ENCODE data around the gene TCERG1L.

TCERG1L gene

DNA sequence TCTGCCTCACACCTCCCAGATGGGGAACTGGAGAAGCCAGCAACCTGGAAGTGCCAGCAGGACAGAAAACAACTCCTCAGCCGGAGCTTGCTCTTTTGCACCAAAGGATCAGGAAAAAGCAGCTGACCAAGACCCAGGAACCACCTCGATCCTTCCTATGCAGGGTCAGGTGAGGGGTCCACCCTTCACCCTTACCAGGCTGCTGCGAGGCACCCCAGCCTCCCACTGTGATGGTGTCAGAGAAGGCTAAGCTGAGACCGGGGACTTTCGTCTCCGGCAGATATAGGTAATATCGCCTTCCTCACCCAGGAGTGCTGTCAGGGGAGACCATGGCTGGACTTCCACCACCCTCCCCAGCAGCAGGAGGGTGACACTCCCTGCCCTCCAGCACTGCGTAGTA is 254.7 kb downstream of the TCERG1L start:
- DNase-seq: no peak

DNA sequence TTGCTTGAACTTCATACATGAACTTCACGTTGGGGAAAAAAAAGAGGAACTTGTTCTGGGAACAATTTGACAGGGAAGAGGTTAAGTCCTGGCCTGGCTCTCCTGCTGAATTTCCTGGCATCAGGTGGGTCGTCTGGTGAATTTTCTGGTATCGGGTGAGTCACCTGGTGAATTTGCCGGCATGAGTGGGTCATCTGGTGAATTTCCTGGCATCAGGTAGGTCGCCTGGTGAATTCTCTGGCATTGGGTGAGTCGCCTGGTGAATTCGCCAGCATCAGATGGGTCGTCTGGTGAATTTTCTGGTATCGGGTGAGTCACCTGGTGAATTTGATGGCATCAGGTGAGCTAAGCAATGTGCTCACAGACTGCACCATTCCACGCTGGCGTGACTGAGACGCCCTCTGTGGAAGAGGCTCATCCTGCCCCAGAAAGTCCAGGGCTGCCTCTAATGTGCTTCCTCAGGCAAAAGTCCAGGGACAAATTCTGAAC is 255.4 kb downstream of the TCERG1L start:
- DNase-seq: no peak

GRCh38 chr10:131055437-131055836 is 256.1 kb downstream of the TCERG1L start:
- no peak for DNase-seq

DNA sequence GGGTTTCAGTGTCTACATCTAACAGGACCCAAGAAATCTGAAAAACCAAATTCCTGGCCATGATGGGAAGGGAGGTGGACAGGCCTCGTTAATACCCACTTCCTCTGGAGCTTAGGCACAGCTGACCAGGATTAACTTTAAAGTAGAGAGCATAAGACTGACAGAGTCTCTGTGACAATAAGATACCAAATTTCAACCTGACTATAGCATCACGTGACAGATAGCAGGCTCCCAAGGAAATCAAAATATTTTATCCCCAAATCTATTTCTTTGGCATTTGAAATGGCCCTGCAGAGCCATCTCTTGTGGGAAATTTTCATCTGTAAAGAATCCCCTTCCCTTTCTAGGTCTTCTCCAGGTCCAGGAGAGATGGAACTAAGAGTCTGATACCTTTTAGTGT is 258.3 kb downstream of the TCERG1L start:
- DNase-seq: no peak

- no peak for DNase-seq
These were observed 261.3 kb downstream of the TCERG1L start for GRCh38 chr10:131050162-131050766.

- DNase-seq: no peak
These were observed 262.5 kb downstream of the TCERG1L start for GRCh38 chr10:131049016-131049415.

DNA sequence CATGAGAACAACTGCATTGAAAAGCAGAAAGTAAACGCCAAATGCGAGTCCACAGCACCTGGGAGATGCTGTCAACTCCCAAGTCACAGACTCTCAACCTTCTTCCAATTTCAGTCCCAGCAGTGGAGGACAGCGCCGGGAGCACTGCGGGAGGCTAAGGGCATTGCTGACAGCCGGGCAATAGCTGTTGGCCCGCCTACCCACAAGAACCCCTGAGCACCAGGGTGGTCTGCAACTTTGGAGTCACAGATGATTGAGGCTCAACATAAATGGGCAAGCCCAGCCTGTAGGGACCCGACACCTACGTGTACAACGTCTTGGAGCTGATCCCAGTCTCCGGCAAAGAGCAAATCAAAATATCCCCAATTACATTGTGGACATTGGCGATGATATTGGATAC is 262.9 kb downstream of the TCERG1L start:
- no peak for DNase-seq

DNA sequence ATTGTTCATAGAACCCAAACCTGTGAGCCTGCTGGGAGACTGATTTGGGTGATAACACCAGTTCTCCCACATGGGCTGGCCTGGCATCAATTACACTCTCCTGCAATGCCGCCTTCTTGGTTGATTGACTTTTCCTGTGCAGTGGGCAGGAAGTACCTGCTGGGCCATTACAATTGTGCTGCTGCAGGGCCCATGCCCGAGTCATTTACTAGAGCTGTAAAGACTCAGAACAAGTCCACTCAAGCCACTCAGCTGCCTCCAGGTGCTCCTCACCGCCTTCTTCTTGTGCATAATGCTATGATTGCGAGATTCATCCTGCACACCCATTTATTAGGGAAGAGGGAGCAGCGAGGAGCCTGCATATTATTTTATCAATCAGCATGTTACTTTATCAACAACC is 264.0 kb downstream of the TCERG1L start:
- DNase-seq: no peak

DNA sequence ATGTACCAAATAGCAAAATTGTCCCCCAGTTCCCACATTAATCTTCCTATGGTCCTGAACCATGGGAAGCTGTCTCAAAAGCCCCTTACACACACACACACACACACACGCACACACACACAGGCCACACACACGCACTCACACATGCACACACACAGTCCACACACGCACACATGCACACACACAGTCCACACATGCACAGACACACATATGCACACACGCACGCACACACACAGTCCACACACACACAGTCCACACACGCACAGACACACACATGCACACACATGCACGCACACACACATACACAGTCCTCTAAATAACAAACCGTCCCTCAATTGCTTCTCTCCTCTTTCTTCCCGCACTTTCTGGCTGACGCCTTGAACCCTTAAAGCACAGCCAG is 265.3 kb downstream of the TCERG1L start:
- no peak for DNase-seq

DNA sequence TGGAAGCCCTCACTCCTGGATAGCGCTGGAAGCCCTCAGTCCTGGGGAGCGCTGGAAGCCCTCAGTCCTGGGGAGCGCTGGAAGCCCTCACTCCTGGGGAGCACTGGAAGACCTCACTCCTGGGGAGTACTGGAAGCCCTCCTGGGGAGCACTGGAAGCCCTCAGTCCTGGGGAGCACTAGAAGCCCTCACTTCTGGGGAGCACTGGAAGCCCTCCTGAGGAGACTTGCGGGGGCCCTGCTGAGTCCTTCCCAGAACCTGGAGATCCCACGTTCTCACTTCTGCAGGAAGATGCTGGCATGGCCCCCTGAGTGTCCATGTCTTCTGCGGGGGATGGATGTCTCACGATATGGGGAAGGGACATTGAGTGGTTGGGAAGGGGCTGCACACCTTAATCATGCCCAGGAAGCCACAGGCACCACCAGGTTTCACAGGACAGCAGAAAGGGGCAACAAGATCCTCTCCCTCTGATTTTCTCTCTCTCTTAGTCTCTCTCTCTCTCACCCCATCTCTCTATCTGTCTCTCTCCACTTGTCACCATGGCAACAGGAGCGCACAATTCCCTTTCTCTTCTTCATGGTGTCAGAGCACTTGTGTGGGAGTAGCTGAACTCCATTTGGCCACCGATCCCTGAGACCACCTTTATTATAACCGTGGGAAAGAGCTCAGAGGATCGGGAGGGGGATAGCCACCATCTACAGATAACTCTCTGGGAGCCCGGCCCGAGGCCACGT is 267.0 kb downstream of the TCERG1L start:
- DNase-seq: no peak

DNA sequence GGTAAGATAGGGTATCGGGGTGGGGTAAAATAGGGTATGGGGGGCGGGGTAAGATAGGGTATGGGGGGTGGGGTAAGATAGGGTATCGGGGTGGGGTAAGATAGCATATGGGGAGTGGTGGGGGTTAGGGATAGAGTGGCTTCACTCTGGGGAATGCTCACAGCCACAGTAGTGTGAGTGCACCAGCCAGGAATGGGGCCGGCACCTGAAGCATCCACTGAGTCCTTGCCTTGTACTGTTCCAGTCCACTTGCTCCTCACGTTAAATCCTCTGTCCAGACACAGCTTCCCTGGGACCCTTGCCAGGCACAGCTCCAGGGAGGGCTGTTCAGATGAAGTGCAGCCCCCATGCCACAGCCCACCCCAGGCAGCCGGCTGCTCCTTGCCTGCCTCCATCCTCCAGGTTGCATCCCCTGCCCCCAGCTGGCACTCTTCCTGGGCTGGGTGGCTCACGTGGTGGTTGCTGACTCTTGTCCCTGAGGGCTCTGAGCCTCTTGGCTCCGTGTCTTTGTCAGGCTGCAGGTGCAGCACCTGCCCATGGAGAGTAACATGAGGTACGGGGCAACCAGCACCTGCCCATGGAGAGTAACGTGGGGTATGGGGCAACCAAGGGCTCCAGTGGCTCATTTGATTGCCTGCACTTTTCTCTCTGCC is 268.4 kb downstream of the TCERG1L start:
- DNase-seq: no peak

Data from OCI-M1 (cell line).